NB4 (cell line): Measurements from ENCODE around the gene LRRC10B.

ENCODE experiments used
- DNase-seq: peaks from one replicate; pipeline ENCODE4 v3.0.0; 2010; ENCODE audit warnings: low read depth
- H3K4me3 ChIP-seq: one replicate; pipeline ENCODE4 v1.5.1; 2011; ENCODE audit warnings: mild to moderate bottlenecking, low read depth, low read length, moderate library complexity
- CTCF ChIP-seq: IDR thresholded peaks from one replicate; pipeline ENCODE4 v1.5.1; 2012; ENCODE audit warnings: low read depth, low read length
- MAX ChIP-seq: IDR thresholded peaks from 2 replicates; pipeline ENCODE4 v1.6.1; 2011; ENCODE audit warnings: low read depth, low read length
- MYC ChIP-seq: IDR thresholded peaks from 2 replicates; pipeline ENCODE4 v1.6.1; 2011; ENCODE audit warnings: low read depth, low read length
- POLR2A ChIP-seq: IDR thresholded peaks from 2 replicates; pipeline ENCODE4 v1.6.1; 2011; ENCODE audit warnings: mild to moderate bottlenecking; ENCODE audit not compliant: insufficient read length; ENCODE audit errors: extremely low read depth

Gene LRRC10B

GRCh38 chr11:61503135-61503770 lies 5.3 kb upstream of the LRRC10B start:
- H3K4me3 ChIP-seq = no peak overlapping the region
- DNase-seq = peak; percentile 52
- no peak for TF ChIP-seq POLR2A

GRCh38 chr11:61505106-61505505 lies 3.4 kb upstream of the LRRC10B start:
- DNase-seq = no peak
- TF ChIP-seq MYC = no peak
- no peak for TF ChIP-seq CTCF
- TF ChIP-seq MAX = no peak
- no peak for TF ChIP-seq POLR2A
- no peak overlapping the region for H3K4me3 ChIP-seq

GRCh38 chr11:61505640-61506155 lies 2.9 kb upstream of the LRRC10B start:
- H3K4me3 ChIP-seq = no peak overlapping the region
- no peak for DNase-seq
- TF ChIP-seq CTCF (no peak), POLR2A (no peak)

GRCh38 chr11:61507012-61507768 lies 1.4 kb upstream of the LRRC10B start:
- TF ChIP-seq MYC (no peak), CTCF (no peak), MAX (no peak), POLR2A (no peak)
- H3K4me3 ChIP-seq = no peak overlapping the region
- no peak for DNase-seq

- TF ChIP-seq MYC (no peak), MAX (no peak), POLR2A (no peak), CTCF (peak; percentile 55)
- H3K4me3 ChIP-seq = no peak overlapping the region
- DNase-seq = peak; percentile 91
These were observed 787 bp downstream of the LRRC10B start for GRCh38 chr11:61509043-61510029.

GRCh38 chr11:61510166-61510919 lies 1.8 kb downstream of the LRRC10B start:
- DNase-seq = no peak
- no peak overlapping the region for H3K4me3 ChIP-seq
- no peak for TF ChIP-seq POLR2A
- no peak for TF ChIP-seq CTCF
- TF ChIP-seq MYC = no peak
- TF ChIP-seq MAX = no peak
